CD4-positive, alpha-beta T cell treated with Interleukin-21 for 1 hour (primary cell): ENCODE data around the gene FLCN.

ENCODE experiments used
- DNase-seq: peaks from one replicate; pipeline ENCODE4 v3.0.0-alpha.2; 2020

Gene FLCN

GRCh38 chr17:17182598-17183136 is 54.3 kb downstream of the FLCN start:
- no peak for DNase-seq

GRCh38 chr17:17181666-17182597 is 55.0 kb downstream of the FLCN start:
- DNase-seq: peak; percentile 62

GRCh38 chr17:17180741-17181525 is 56.0 kb downstream of the FLCN start:
- no peak for DNase-seq

- no peak for DNase-seq
Measured at GRCh38 chr17:17180141-17180603, 56.8 kb downstream of the FLCN start.

- DNase-seq: peak; percentile 62
Measured at GRCh38 chr17:17179371-17179827, 57.6 kb downstream of the FLCN start.

- DNase-seq: peak; percentile 27
Measured at GRCh38 chr17:17177176-17177575, 59.8 kb downstream of the FLCN start.

GRCh38 chr17:17176341-17176740 is 60.6 kb downstream of the FLCN start:
- DNase-seq: no peak

GRCh38 chr17:17175917-17176316 is 61.1 kb downstream of the FLCN start:
- DNase-seq: peak; percentile 27

GRCh38 chr17:17175340-17175739 is 61.6 kb downstream of the FLCN start:
- no peak for DNase-seq

GRCh38 chr17:17173921-17174320 is 63.0 kb downstream of the FLCN start:
- no peak for DNase-seq

- DNase-seq: no peak
Measured at GRCh38 chr17:17172990-17173389, 64.0 kb downstream of the FLCN start.

GRCh38 chr17:17172001-17172939 is 64.7 kb downstream of the FLCN start:
- DNase-seq: no peak

- DNase-seq: no peak
Measured at GRCh38 chr17:17171186-17171585, 65.8 kb downstream of the FLCN start.

GRCh38 chr17:17170346-17170985 is 66.5 kb downstream of the FLCN start:
- no peak for DNase-seq

- DNase-seq: no peak
Measured at GRCh38 chr17:17169396-17169795, 67.6 kb downstream of the FLCN start.

GRCh38 chr17:17168401-17168800 is 68.6 kb downstream of the FLCN start:
- DNase-seq: no peak

GRCh38 chr17:17167986-17168385 is 69.0 kb downstream of the FLCN start:
- no peak for DNase-seq

- DNase-seq: no peak
Measured at GRCh38 chr17:17167356-17167755, 69.6 kb downstream of the FLCN start.

- no peak for DNase-seq
Measured at GRCh38 chr17:17166446-17166845, 70.5 kb downstream of the FLCN start.

GRCh38 chr17:17165666-17166308 is 71.2 kb downstream of the FLCN start:
- no peak for DNase-seq

GRCh38 chr17:17164676-17165075 is 72.3 kb downstream of the FLCN start:
- no peak for DNase-seq
